Loucy (cell line): ENCODE results near the gene PACSIN2.

Source experiments
- H2AFZ ChIP-seq: fragments of 200-600 bp; sonication (generic); 2 replicates; pipeline ENCODE4 v1.6.0; 2016; ENCODE audit warnings: antibody characterized with exemption, mild to moderate bottlenecking, low read length, moderate library complexity
- H3F3A ChIP-seq: fragments of 200-600 bp; 2 replicates; pipeline ENCODE4 v1.6.0; 2016; ENCODE audit warnings: antibody characterized with exemption, low read depth, mild to moderate bottlenecking
- H3K27me3 ChIP-seq: fragments of 200-600 bp; sonication (generic); 2 replicates; pipeline ENCODE4 v1.6.1; 2014; ENCODE audit warnings: low read length, mild to moderate bottlenecking; ENCODE audit not compliant: insufficient read depth, poor library complexity, severe bottlenecking
- H3K36me3 ChIP-seq: fragments of 200-600 bp; sonication (generic); 2 replicates; pipeline ENCODE4 v1.6.1; 2016; ENCODE audit warnings: low read length; ENCODE audit not compliant: insufficient read depth
- H3K4me1 ChIP-seq: fragments of 200-600 bp; sonication (generic); 2 replicates; pipeline ENCODE4 v1.5.1; 2014; ENCODE audit warnings: low read length, mild to moderate bottlenecking; ENCODE audit not compliant: insufficient read depth, poor library complexity, severe bottlenecking
- H3K4me2 ChIP-seq: fragments of 200-600 bp; sonication (generic); 2 replicates; pipeline ENCODE4 v1.6.0; 2014; ENCODE audit warnings: antibody characterized with exemption, low read length, low read depth, mild to moderate bottlenecking; ENCODE audit not compliant: poor library complexity, severe bottlenecking
- H3K4me3 ChIP-seq: fragments of 200-600 bp; sonication (generic); 2 replicates; pipeline ENCODE4 v1.5.1; 2014; ENCODE audit warnings: low read length, mild to moderate bottlenecking, mixed read lengths; ENCODE audit not compliant: poor library complexity, severe bottlenecking
- H3K79me2 ChIP-seq: fragments of 200-600 bp; sonication (generic); 2 replicates; pipeline ENCODE4 v1.6.1; 2014; ENCODE audit warnings: low read length; ENCODE audit not compliant: insufficient read depth
- H3K9ac ChIP-seq: fragments of 200-600 bp; sonication (generic); 2 replicates; pipeline ENCODE4 v1.6.0; 2014; ENCODE audit warnings: mild to moderate bottlenecking, low read depth, low read length, moderate library complexity; ENCODE audit not compliant: poor library complexity, severe bottlenecking
- H3K9me2 ChIP-seq: fragments of 200-600 bp; sonication (generic); replicated peaks from 2 replicates; pipeline ENCODE4 v1.6.1; 2016; ENCODE audit warnings: low read depth, low read length, mixed read lengths
- H3K9me3 ChIP-seq: fragments of 200-600 bp; sonication (generic); 2 replicates; pipeline ENCODE4 v1.6.1; 2014; ENCODE audit warnings: mild to moderate bottlenecking, antibody characterized with exemption, low read length, low read depth; ENCODE audit not compliant: insufficient read depth
- H4K20me1 ChIP-seq: fragments of 200-600 bp; sonication (generic); 2 replicates; pipeline ENCODE4 v1.6.0; 2014; ENCODE audit warnings: antibody characterized with exemption, low read length, mild to moderate bottlenecking; ENCODE audit not compliant: insufficient read depth, poor library complexity, severe bottlenecking
- EZH2phosphoT487 ChIP-seq: fragments of 200-600 bp; IDR thresholded peaks from 2 replicates; pipeline ENCODE4 v1.6.1; 2018; ENCODE audit warnings: antibody characterized with exemption, mild to moderate bottlenecking, moderate library complexity, borderline replicate concordance
- TF ChIP-seq, protein P1 (sequence below): fragments of 200-600 bp; sonication (generic); conservative IDR thresholded peaks from 2 replicates; pipeline ENCODE4 v1.5.1; 2014; ENCODE audit warnings: mild to moderate bottlenecking, antibody characterized with exemption, low read length

Gene PACSIN2

DNA sequence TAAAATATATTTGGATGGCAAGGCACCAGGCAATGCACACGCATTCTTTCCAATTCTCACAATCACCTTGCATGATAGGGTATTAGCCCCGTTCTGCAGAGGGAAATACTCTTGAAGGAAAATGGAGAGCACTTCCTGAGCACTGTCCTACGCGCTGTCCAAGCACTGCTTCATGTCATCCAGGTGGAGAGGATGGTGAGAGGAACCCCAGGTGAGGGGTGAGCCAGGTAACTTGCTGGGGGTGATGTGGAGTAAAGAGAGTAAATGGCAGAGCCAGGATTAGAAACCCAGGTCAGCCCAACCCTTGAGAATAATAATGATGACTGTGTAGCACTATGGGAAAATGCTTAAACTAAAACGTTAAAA is 711 bp upstream of the PACSIN2 start:
- Histone ChIP-seq H3K4me1 (peaks cover 34% of the 10 kb centered on the region), H4K20me1 (peaks cover 35% of the 10 kb centered on the region), H3K4me3 (peak overlapping the region; percentile 77), H3K79me2 (peaks cover 39% of the 10 kb centered on the region), H2AFZ (peak overlapping the region; percentile 87), H3K9me2 (no peaks in the 10 kb centered on the region), H3F3A (no peaks in the 10 kb centered on the region), H3K4me2 (peak overlapping the region; percentile 78), H3K9me3 (no peaks in the 10 kb centered on the region), H3K9ac (peak overlapping the region; percentile 64), H3K36me3 (no peaks in the 10 kb centered on the region), H3K27me3 (no peaks in the 10 kb centered on the region)
- TF ChIP-seq, protein P1, sequence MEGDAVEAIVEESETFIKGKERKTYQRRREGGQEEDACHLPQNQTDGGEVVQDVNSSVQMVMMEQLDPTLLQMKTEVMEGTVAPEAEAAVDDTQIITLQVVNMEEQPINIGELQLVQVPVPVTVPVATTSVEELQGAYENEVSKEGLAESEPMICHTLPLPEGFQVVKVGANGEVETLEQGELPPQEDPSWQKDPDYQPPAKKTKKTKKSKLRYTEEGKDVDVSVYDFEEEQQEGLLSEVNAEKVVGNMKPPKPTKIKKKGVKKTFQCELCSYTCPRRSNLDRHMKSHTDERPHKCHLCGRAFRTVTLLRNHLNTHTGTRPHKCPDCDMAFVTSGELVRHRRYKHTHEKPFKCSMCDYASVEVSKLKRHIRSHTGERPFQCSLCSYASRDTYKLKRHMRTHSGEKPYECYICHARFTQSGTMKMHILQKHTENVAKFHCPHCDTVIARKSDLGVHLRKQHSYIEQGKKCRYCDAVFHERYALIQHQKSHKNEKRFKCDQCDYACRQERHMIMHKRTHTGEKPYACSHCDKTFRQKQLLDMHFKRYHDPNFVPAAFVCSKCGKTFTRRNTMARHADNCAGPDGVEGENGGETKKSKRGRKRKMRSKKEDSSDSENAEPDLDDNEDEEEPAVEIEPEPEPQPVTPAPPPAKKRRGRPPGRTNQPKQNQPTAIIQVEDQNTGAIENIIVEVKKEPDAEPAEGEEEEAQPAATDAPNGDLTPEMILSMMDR = no peak
- no peak for TF ChIP-seq EZH2phosphoT487

DNA sequence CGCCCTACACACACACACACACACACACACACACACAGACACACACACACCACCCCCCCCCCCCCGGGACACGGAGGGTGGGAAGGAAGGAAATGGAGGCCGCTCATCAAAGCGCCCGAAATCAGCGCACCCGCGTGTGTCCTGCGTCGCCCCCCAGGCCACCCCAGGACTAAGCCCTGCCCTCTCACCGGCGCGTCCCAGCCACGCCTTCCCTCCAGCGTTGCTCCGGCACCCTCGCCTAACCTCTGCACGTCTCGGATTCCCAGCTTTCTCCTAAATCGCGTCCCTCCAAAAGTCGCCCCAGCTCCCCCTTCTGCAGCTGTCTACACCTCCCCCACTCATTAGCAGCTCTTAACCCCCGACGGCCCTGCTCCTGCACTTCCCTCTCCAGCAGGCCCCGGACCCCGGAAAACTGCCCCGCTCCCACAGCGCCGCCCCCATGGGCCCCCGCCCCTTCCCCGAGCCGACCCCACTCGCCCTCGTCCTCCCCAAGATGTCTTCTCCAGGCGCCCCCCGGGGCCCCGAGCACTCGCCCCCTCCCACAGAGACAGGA is 557 bp downstream of the PACSIN2 start:
- peak overlapping the region; percentile 92 for H3K4me2 ChIP-seq
- peak overlapping the region; percentile 51; the same call in 1 of the 2 replicates for H2AFZ ChIP-seq
- no peaks in the 10 kb centered on the region for H3K27me3 ChIP-seq
- H3K36me3 ChIP-seq = no peaks in the 10 kb centered on the region
- H3F3A ChIP-seq = no peaks in the 10 kb centered on the region
- H3K4me3 ChIP-seq = peak overlapping the region; percentile 77
- no peaks in the 10 kb centered on the region for H3K9me2 ChIP-seq
- peaks cover 41% of the 10 kb centered on the region for H4K20me1 ChIP-seq
- H3K4me1 ChIP-seq = peaks cover 35% of the 10 kb centered on the region
- H3K9ac ChIP-seq = peak overlapping the region; percentile 76
- H3K9me3 ChIP-seq = no peaks in the 10 kb centered on the region
- no peak for TF ChIP-seq EZH2phosphoT487
- TF ChIP-seq, protein P1 = no peak
- peaks cover 51% of the 10 kb centered on the region for H3K79me2 ChIP-seq

DNA sequence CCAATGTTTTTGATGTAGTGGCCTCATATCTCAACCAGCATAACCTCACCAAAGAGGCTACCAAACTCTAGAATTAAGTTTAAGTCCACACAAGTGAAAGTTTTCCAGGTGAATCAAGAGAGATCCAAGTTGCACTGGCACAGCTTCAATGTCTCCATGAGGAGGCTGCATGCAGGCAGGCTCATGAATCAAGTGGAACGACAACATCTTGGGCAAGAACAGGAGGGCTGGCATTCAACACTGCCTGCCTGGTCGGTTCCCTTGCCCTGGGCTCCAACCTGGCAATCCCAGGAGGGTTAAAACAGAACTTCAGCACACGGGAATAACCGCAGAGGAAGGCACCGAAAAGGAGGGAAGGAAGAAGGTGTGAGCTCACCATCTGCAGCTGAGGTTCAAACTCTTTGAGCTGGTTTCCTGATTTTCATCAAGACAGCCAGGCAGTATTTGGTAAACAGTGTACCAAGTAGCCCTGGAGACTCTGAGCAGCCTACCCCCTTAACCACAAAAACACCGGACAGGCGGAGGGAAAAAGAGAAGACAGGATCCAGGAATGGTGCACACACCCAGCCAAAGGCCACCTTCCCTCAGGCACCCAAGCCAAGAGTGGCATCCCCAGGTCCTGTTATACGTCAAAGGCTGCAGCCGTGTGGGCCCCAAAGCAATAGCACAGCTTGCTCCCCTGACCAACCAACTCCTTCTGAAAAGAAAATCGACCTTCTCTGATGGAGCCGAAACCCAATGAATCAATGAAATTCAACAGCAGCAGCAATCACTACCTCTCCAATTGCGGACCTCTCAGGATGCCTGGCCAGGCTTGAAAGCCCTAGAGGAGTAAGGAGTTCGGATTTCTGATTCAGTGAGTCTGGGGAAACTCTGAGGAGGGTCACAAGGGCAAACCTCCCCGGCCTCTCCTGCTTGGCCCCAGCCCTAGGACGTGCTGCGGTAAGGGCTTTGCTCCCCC is 1.3 kb downstream of the PACSIN2 start:
- Histone ChIP-seq H3K9me3 (no peaks in the 10 kb centered on the region), H3K79me2 (peaks cover 59% of the 10 kb centered on the region), H3K9ac (peak overlapping the region; percentile 76), H3K4me2 (peak overlapping the region; percentile 92), H4K20me1 (peaks cover 48% of the 10 kb centered on the region), H3K36me3 (no peaks in the 10 kb centered on the region), H3K4me1 (peaks cover 35% of the 10 kb centered on the region), H3K4me3 (peak overlapping the region; percentile 77), H3K27me3 (no peaks in the 10 kb centered on the region), H3F3A (no peaks in the 10 kb centered on the region), H2AFZ (0 out of 2 replicates have a peak overlapping the region, but pooled peaks have one; percentile 51), H3K9me2 (no peaks in the 10 kb centered on the region)
- TF ChIP-seq, protein P1 = no peak
- no peak for TF ChIP-seq EZH2phosphoT487
